AG09309 (cell line): ENCODE data around the gene ROR2.
A peak's percentile ranks its signal among the peaks of the same experiment; 100 is the strongest.

ENCODE experiments used
- DNase-seq: peaks from one replicate; pipeline ENCODE4 v3.0.0-alpha.2; 2010; ENCODE audit warnings: low read depth
- H3K4me3 ChIP-seq: 2 replicates; pipeline ENCODE4 v1.5.1; 2011; ENCODE audit warnings: mild to moderate bottlenecking, low read depth, low read length, moderate library complexity; ENCODE audit not compliant: control insufficient read depth
- TF ChIP-seq, protein P1 (sequence below): IDR thresholded peaks from 2 replicates; pipeline ENCODE4 v1.5.1; 2011; ENCODE audit warnings: mild to moderate bottlenecking, low read depth, low read length, inconsistent platforms; ENCODE audit not compliant: insufficient read depth, control insufficient read depth; ENCODE audit errors: missing control alignments

Gene ROR2

GRCh38 chr9:91908746-91909145, 41.3 kb downstream of the ROR2 start:
- H3K4me3 ChIP-seq: no peak overlapping the region
- TF ChIP-seq, protein P1, sequence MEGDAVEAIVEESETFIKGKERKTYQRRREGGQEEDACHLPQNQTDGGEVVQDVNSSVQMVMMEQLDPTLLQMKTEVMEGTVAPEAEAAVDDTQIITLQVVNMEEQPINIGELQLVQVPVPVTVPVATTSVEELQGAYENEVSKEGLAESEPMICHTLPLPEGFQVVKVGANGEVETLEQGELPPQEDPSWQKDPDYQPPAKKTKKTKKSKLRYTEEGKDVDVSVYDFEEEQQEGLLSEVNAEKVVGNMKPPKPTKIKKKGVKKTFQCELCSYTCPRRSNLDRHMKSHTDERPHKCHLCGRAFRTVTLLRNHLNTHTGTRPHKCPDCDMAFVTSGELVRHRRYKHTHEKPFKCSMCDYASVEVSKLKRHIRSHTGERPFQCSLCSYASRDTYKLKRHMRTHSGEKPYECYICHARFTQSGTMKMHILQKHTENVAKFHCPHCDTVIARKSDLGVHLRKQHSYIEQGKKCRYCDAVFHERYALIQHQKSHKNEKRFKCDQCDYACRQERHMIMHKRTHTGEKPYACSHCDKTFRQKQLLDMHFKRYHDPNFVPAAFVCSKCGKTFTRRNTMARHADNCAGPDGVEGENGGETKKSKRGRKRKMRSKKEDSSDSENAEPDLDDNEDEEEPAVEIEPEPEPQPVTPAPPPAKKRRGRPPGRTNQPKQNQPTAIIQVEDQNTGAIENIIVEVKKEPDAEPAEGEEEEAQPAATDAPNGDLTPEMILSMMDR: no peak
- no peak for DNase-seq

- no peak overlapping the region for H3K4me3 ChIP-seq
- TF ChIP-seq, protein P1: no peak
- no peak for DNase-seq
These were observed 41.8 kb downstream of the ROR2 start for GRCh38 chr9:91908293-91908623.

- no peak for DNase-seq
- H3K4me3 ChIP-seq: no peak overlapping the region
- TF ChIP-seq, protein P1: no peak
These were observed 42.3 kb downstream of the ROR2 start for GRCh38 chr9:91907484-91908292.

DNA sequence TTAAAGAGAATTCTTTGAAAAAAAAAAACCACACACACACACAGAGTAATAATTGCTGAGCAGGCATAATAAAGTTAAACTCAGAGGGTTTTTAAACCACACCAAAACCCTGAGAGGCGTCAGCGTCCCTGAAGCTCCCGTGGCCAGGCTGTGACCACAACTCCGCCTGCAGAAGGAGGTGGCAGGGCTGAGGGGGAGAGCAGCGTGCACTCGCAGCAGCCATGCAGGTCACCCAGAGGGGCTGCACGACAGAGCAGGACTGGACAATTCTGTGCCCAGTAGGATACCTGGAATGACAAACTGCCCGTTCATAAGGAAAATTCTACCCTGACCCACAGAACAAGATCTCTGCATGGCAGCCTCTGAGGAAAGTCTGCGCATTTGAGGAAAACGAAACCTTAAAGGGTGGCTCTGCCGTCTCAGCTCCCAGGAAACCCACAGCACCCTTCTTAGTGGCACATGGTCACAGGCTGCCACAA, 44.0 kb downstream of the ROR2 start:
- TF ChIP-seq, protein P1: no peak
- peak overlapping the region; percentile 36 for H3K4me3 ChIP-seq
- no peak for DNase-seq

DNA sequence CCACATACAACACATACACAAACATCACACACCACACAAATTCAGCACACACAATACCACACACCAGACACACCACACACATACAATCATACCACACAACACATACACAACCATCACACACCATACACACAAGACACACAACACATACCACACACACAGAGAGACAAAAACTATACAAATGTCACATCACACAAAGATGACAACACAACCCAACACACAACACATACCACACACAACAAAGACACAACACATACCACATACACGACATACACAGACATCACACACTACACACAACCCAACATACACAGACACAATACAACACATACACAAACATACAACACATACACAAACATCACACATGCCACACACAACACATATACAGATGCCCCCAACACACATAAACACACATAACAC, 44.8 kb downstream of the ROR2 start:
- no peak for DNase-seq
- H3K4me3 ChIP-seq: no peak overlapping the region
- TF ChIP-seq, protein P1: no peak

- TF ChIP-seq, protein P1: no peak
- no peak for DNase-seq
- H3K4me3 ChIP-seq: no peak overlapping the region
These were observed 45.3 kb downstream of the ROR2 start for GRCh38 chr9:91904588-91905236.
